HUES64 (cell line): ENCODE measurements around the gene RBPMS2.

ENCODE experiments used
- H3K27ac ChIP-seq: 2 replicates; pipeline ENCODE4 v1.7.0; 2013; ENCODE audit warnings: low read depth, low read length, inconsistent platforms
- H3K27me3 ChIP-seq: 2 replicates; pipeline ENCODE4 v1.6.1; 2013; ENCODE audit warnings: mild to moderate bottlenecking, low read length; ENCODE audit not compliant: insufficient read depth
- H3K36me3 ChIP-seq: 2 replicates; pipeline ENCODE4 v1.6.1; 2013; ENCODE audit warnings: mild to moderate bottlenecking, low read length; ENCODE audit not compliant: insufficient read depth
- H3K4me1 ChIP-seq: 2 replicates; pipeline ENCODE4 v1.6.1; 2013; ENCODE audit warnings: mild to moderate bottlenecking, low read length, moderate library complexity; ENCODE audit not compliant: insufficient read depth
- H3K4me3 ChIP-seq: 2 replicates; pipeline ENCODE4 v1.5.1; 2013; ENCODE audit warnings: mild to moderate bottlenecking, low read length, moderate library complexity
- H3K9ac ChIP-seq: 2 replicates; pipeline ENCODE4 v1.6.1; 2013; ENCODE audit warnings: mild to moderate bottlenecking, low read depth, low read length
- H3K9me3 ChIP-seq: 2 replicates; pipeline ENCODE4 v1.6.1; 2013; ENCODE audit warnings: low read depth, low read length; ENCODE audit not compliant: insufficient read depth
- WGBS: fragments of 150-250, 120-280 bp; methylation state at CpG from one replicate; pipeline ENCODE4 v1.1.7; 2013; ENCODE audit warnings: missing lambda C conversion rate; 5-methylcytosine and 5-hydroxymethylcytosine counted together

The RBPMS2 gene

DNA sequence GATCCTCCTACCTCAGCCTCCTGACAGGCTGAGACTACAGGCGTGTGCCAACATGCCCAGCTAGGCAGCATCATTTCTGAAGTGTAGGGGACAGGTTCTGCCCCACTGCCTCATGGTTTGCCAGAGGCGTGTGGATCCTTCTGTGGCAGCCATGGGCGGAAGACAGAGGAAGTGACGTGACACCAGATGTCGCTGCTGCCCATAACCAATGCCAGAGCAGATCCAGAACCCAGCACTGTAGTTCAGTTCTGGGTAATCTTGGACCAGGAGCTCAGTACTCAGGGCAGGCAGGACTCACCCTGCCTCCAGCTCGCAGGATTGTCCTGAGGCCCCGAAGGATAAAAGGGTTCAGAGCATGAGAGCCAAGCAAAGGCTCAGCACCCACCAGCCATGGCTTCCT lies 8.2 kb downstream of the RBPMS2 start:
- Histone ChIP-seq H3K4me3 (no peak overlapping the region), H3K27ac (no peak overlapping the region), H3K9me3 (no peaks in the 10 kb centered on the region)

DNA sequence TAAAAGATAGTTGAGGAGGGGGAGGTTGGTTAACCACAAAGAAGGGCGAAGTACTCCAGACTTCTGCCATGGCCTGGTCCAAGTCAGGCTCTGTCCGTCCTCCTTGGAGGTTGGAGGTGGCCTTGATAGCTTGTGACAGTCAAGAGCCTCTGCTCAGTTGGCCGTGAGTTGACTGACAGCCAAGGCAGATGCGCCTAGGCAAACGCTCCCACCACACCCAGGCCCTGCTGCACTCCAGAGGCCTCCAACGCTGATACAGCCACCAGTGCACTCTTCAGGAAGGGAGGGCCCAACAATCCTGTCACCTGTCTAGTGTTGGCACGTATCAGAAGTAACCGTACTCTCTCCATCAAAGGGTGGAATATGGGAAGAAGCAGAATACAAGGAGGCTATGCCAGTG lies 9.3 kb downstream of the RBPMS2 start:
- Histone ChIP-seq H3K36me3 (no peaks in the 10 kb centered on the region), H3K4me1 (peaks cover 11% of the 10 kb centered on the region), H3K9me3 (no peaks in the 10 kb centered on the region), H3K27ac (no peak overlapping the region), H3K27me3 (no peaks in the 10 kb centered on the region), H3K4me3 (no peak overlapping the region), H3K9ac (no peak overlapping the region; the same call in 1 of the 2 replicates)
- 94% methylated on average over 8 of the region's 8 CpGs for WGBS

More for the DNA sequence above, 8.2 kb downstream of the RBPMS2 start:
- peaks cover 15% of the 10 kb centered on the region for H3K4me1 ChIP-seq
- no peaks in the 10 kb centered on the region for H3K27me3 ChIP-seq
- 91% methylated on average over 7 of the region's 7 CpGs for WGBS
- no peak overlapping the region for H3K9ac ChIP-seq
- no peaks in the 10 kb centered on the region for H3K36me3 ChIP-seq

DNA sequence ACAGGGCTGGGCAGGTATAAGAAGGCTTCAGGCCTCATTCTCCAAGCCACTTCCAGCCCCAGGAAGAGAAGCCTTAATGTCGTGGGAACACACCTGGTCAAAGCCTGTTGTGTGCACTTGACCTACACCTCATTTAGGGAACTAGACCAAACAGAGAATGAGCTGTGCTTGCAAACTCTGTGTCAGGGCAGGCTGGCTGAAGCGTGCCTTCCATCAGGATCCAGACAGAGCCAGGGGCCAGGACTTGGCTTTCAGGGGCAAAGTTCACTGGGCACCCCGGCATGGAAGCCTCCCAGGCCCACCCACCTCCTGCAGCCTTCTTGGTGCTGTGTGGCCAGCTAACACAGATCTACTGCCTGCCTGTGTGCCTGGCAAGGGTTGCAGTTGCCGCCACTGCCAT lies 11.5 kb downstream of the RBPMS2 start:
- H3K9me3 ChIP-seq, result no peaks in the 10 kb centered on the region
- 0 out of 2 replicates have a peak, but pooled peaks cover 4% of the 10 kb centered on the region for H3K36me3 ChIP-seq
- no peak overlapping the region for H3K27ac ChIP-seq
- H3K9ac ChIP-seq, result no peak overlapping the region
- no peaks in the 10 kb centered on the region for H3K27me3 ChIP-seq
- peaks cover 13% of the 10 kb centered on the region for H3K4me1 ChIP-seq
- WGBS, result 87% methylated on average over 4 of the region's 4 CpGs
- no peak overlapping the region for H3K4me3 ChIP-seq

DNA sequence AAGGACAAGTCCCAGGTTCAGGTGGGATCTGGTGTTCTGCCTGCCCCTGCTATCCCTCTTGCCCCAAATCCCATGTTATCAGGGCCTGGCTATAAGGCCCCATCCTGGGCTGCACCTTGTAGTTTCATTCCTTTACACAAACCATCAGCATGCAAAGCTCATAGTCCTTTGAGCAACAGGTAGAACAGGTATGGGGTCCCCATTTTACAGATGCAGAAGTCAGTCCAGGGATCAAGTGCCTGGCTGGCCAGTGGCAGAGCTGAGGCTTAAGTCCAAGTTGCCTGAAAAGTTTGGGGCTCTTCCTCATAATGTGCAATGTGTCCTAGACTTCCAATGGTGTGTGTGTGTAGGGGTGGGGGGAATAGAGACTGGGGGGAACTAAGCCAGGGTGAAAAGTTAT lies 11.9 kb downstream of the RBPMS2 start:
- Histone ChIP-seq H3K9ac (no peak overlapping the region), H3K4me3 (no peak overlapping the region), H3K27ac (no peak overlapping the region), H3K4me1 (peaks cover 13% of the 10 kb centered on the region), H3K27me3 (no peaks in the 10 kb centered on the region), H3K36me3 (0 out of 2 replicates have a peak, but pooled peaks cover 4% of the 10 kb centered on the region), H3K9me3 (no peaks in the 10 kb centered on the region)

DNA sequence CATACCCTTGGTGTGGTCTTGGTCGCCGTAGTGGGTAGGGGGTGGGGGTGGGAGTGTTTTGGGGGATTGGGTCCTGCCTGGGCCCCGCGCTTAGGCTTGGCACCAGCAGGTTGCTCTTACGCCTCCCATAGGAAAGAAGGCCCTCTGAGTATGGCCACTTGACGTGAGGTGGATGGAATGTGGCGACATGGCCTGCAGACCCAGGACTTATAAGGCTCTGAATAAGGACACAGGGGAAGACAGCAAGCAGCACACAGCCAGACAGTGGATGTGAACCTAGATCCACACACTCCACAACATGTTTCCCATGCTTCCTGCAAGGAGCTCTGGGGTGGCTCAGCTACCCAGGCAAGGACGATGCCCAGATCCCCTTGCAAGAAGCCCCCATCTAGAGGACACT lies 12.4 kb downstream of the RBPMS2 start:
- Histone ChIP-seq H3K9ac (no peak overlapping the region), H3K9me3 (no peaks in the 10 kb centered on the region), H3K4me3 (no peak overlapping the region), H3K4me1 (peaks cover 13% of the 10 kb centered on the region), H3K36me3 (0 out of 2 replicates have a peak, but pooled peaks cover 4% of the 10 kb centered on the region), H3K27ac (0 out of 2 replicates have a peak overlapping the region, but pooled peaks have one; percentile 20), H3K27me3 (no peaks in the 10 kb centered on the region)
- WGBS, result 94% methylated on average over 8 of the region's 8 CpGs

DNA sequence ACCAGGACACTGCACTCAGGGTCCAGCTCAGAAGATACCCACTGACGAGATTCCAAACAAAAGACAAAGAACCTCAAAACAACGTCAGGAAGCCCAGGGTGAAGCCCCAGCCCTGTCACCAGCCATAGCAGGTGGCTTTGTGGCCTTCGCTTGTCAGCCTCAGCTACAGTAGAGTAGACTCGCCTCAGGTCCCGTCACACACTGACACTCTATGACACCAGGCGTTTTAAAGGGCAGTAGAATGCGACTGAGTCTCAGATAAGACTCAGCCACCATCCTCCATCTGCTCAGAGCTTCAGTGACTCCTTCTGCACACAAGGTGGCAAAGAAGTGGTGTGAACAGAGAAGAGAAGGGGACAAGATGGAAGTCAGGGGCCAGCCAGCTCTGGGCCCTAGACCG lies 12.8 kb downstream of the RBPMS2 start:
- Histone ChIP-seq H3K36me3 (peaks cover 4% of the 10 kb centered on the region; the same call in 1 of the 2 replicates), H3K27me3 (no peaks in the 10 kb centered on the region), H3K4me3 (no peak overlapping the region), H3K9ac (no peak overlapping the region), H3K9me3 (no peaks in the 10 kb centered on the region), H3K4me1 (peaks cover 13% of the 10 kb centered on the region), H3K27ac (no peak overlapping the region)
- 93% methylated on average over 8 of the region's 8 CpGs for WGBS

DNA sequence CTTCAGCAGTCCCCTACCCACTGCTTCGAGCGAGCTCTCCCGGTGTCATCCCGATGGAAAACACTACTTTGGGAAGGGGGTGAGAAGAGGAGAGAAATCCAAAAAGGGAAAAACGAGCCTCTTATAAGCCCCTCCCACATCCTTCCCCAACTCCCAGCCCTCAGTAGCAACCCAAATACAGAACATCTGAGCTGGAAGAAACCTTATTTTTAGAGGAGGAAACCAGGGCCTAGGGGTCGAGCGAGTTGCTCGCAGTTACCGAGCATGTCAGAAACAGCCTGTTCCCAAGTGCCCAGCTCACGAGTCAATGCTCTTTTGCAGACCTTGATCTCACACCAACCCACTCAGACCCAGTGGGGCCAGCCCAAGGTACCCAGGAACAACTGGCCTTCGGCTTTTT lies 14.2 kb downstream of the RBPMS2 start:
- no peaks in the 10 kb centered on the region for H3K9me3 ChIP-seq
- H3K4me1 ChIP-seq, result peaks cover 13% of the 10 kb centered on the region
- H3K9ac ChIP-seq, result no peak overlapping the region
- 82% methylated on average over 7 of the region's 11 CpGs for WGBS
- peaks cover 10% of the 10 kb centered on the region; the same call in 1 of the 2 replicates for H3K36me3 ChIP-seq
- H3K4me3 ChIP-seq, result no peak overlapping the region
- no peak overlapping the region for H3K27ac ChIP-seq
- H3K27me3 ChIP-seq, result no peaks in the 10 kb centered on the region

DNA sequence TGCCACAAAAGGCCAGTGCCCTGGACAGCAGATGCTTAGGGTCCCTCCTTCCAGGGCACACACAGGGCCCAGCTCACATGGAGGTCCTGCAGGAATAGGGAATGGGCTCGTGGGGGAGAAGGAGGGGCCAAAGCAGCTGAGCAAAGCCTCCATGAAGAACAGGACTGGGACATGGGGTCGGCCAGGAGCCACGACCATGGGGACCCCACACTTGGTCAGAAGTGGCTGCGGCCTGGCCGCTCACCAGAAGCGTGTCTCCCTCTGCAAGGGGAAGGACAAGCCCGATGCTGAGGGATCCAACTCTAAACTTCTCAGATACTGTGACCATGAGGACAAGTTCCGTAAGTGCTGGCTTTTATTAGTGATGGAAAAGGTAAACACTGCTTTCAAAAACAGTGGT lies 15.3 kb downstream of the RBPMS2 start:
- Histone ChIP-seq H3K27me3 (no peaks in the 10 kb centered on the region), H3K4me1 (peaks cover 13% of the 10 kb centered on the region), H3K27ac (no peak overlapping the region), H3K9me3 (no peaks in the 10 kb centered on the region), H3K36me3 (peaks cover 10% of the 10 kb centered on the region; the same call in 1 of the 2 replicates), H3K4me3 (no peak overlapping the region), H3K9ac (no peak overlapping the region)
- 93% methylated on average over 8 of the region's 8 CpGs for WGBS

DNA sequence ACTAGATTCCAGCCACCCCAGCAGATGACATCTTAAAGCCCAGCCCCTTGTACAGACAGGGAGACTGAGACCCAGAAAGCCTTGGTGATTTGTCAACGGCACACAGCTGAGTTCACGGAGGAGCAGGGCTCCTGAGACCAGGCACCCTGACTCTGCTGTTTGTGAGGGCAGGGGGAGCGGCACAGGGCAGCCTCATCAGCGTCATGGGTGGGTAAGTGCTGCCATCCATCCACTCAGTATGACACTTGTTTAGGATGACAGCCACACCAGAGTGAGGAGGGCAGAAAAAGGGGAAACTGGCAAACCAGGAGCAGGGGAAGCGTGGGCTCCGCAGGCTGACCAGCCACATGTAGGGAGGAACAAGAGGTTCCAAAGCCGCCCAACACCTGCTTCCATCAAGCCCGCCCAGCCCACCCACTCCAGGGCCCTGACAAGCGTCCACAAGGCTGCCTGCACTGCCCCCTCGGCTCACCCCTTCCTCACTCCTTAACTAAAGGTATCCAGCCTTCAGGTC lies 19.9 kb downstream of the RBPMS2 start:
- no peak overlapping the region for H3K27ac ChIP-seq
- H3K4me3 ChIP-seq, result no peak overlapping the region
- peaks cover 14% of the 10 kb centered on the region for H3K36me3 ChIP-seq
- H3K9me3 ChIP-seq, result no peaks in the 10 kb centered on the region
- WGBS, result 86% methylated on average over 10 of the region's 10 CpGs
- H3K27me3 ChIP-seq, result no peaks in the 10 kb centered on the region
- peaks cover 5% of the 10 kb centered on the region for H3K4me1 ChIP-seq
- no peak overlapping the region for H3K9ac ChIP-seq

DNA sequence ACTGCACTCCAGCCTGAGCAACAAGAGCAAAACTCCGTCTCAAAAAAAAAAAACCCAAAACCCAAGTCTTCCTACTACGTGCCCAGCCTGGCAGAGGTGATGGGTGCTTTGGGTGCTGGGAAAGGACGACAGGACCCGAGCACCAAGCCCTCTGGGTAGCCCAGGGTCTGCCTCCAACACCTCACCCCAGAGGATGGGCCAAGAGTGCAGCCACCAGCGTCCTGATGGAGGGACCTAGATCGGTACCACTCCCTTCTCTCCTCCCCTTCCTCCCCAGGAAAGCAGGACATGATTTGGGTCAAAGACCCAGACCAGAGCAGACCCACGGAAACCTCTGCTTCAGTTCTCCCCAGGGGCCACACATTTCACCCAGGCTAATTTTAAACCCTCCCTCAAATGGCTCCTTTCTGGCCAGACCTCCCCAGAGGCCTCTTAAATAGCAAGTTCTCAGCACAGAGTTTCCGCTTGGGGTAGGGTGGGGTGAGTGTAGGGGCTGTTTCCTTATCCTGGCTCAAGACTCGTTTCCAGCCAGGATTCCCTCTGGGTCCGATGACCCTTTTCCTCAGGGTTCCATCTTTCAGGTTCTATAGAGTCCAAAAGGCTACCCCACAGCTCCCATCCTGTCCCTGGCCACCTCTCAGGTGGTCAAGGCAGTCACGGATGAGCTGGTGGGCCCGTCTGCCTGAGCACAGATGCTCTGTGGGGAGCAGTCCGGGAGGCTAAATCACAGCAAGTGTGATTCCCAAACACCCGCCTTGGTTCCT lies 20.5 kb downstream of the RBPMS2 start:
- no peaks in the 10 kb centered on the region for H3K27me3 ChIP-seq
- H3K27ac ChIP-seq, result no peak overlapping the region
- no peaks in the 10 kb centered on the region for H3K9me3 ChIP-seq
- H3K36me3 ChIP-seq, result peaks cover 14% of the 10 kb centered on the region
- no peak overlapping the region for H3K4me3 ChIP-seq
- 89% methylated on average over 13 of the region's 14 CpGs for WGBS
- peaks cover 11% of the 10 kb centered on the region for H3K4me1 ChIP-seq
- H3K9ac ChIP-seq, result no peak overlapping the region

DNA sequence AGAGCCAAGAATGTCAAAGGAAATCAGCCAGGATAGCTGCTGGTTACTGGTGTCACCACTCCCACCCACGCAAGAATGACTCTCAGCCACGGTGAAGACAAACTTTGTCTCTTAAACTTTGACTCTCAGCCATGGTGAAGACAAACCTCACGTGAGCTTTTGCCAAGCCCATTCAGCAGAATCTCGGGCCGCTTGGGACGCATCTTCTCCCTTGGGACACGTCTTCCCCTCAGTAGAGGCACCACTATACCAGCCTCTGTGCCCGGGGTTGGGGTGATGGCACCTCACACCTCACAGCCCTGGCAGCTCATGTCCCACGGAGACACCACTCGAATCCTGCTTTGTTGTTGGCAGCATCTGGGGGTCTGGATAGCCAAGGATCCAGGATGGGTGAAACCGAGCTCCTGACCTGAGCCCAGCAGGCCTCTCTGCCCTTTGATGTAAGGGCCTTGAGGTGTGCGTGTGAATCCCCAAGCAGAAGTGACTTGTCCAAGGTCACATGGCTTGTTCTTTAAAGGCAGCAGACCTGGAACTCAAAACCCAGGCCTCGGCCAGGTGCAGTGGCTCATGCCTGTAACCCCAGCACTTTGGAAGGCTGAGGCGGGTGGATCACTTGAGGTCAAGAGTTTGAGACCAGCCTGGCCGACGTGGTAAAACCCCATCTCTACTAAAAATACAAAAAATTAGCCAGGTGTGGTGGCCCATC lies 21.8 kb downstream of the RBPMS2 start:
- peaks cover 21% of the 10 kb centered on the region for H3K36me3 ChIP-seq
- H3K9ac ChIP-seq, result no peak overlapping the region
- H3K4me1 ChIP-seq, result peaks cover 10% of the 10 kb centered on the region
- no peak overlapping the region for H3K27ac ChIP-seq
- H3K27me3 ChIP-seq, result no peaks in the 10 kb centered on the region
- no peaks in the 10 kb centered on the region for H3K9me3 ChIP-seq
- H3K4me3 ChIP-seq, result no peak overlapping the region
- WGBS, result 96% methylated on average over 16 of the region's 16 CpGs
